Measurements from ENCODE around the gene MROH8.

DNA sequence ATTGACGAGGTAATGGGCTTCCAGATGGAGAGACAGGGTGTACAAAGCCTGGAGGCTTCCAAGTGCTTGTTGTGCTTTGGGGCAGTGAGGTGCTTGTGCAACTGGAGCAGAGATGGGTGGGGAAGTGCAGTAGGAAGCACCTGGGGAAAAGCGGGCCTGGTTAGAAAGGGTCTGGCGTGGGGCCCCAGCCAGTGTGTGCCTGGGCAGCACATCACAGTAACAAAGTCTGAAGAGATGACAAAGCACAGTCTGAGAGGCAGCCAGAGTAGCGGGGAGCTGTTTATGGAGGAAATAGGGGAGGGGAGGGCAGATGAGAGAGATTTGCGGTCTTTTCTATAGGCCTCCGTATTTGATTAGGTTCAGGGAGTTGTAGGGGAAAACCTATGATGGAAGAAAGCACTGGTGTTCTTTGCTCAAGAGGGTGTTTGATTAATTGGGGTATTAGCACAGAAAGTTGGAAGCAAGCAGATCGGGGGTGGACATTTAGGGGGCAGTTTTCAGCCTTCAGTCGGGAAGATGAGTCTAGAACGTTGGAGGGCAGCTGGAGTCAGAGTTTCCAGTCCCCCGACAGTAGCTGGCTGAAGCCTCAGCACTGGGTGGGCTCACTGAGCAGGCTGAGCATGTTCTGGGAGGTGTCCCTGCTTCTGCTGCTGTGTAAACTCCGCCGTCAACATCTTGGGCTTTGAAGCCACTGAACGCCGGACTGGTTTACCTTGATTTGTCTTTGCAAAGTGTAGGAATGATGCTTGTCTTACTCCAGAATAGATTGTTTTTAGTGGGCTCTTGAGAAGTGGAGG, 15.5 kb upstream of the MROH8 start:
- TF ChIP-seq, protein P1, sequence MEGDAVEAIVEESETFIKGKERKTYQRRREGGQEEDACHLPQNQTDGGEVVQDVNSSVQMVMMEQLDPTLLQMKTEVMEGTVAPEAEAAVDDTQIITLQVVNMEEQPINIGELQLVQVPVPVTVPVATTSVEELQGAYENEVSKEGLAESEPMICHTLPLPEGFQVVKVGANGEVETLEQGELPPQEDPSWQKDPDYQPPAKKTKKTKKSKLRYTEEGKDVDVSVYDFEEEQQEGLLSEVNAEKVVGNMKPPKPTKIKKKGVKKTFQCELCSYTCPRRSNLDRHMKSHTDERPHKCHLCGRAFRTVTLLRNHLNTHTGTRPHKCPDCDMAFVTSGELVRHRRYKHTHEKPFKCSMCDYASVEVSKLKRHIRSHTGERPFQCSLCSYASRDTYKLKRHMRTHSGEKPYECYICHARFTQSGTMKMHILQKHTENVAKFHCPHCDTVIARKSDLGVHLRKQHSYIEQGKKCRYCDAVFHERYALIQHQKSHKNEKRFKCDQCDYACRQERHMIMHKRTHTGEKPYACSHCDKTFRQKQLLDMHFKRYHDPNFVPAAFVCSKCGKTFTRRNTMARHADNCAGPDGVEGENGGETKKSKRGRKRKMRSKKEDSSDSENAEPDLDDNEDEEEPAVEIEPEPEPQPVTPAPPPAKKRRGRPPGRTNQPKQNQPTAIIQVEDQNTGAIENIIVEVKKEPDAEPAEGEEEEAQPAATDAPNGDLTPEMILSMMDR (IDR thresholded peaks at IDR 0.05; ENCODE audit: borderline replicate concordance, extremely low read depth, low read length, poor library complexity, severe bottlenecking), result no peak
- no peak for TF ChIP-seq EZH2 (IDR thresholded peaks at IDR 0.05; ENCODE audit: borderline replicate concordance, low read depth, low read length, severe bottlenecking)

All from DND-41 (cell line).